GM12892 (cell line): Measurements from ENCODE around the gene SOD1.
"Not testable (repeated sequence)": the region's sequence is repeated elsewhere in the genome, so short reads cannot be mapped to it uniquely, and the experiment has no call there.

Experiments
- DNase-seq: peaks from one replicate; pipeline ENCODE4 v3.0.0; 2011; ENCODE audit not compliant: insufficient read length
- FAIRE-seq: peaks from 2 replicates; lab custom pipeline; 2011; peaks lifted over from hg19 to GRCh38; lab: Jason Lieb, UNC
- POLR2A ChIP-seq: IDR thresholded peaks from 2 replicates; pipeline ENCODE4 v1.6.1; 2011; ENCODE audit warnings: low read depth, low read length, control low read depth
- POLR2AphosphoS5 ChIP-seq: IDR thresholded peaks from 2 replicates; pipeline ENCODE4 v1.6.1; 2011; ENCODE audit warnings: low read depth, low read length, control low read depth
- TAF1 ChIP-seq: IDR thresholded peaks from 2 replicates; pipeline ENCODE4 v1.6.1; 2011; ENCODE audit warnings: low read depth, mild to moderate bottlenecking, control low read depth, low read length, borderline replicate concordance

The SOD1 gene

DNA sequence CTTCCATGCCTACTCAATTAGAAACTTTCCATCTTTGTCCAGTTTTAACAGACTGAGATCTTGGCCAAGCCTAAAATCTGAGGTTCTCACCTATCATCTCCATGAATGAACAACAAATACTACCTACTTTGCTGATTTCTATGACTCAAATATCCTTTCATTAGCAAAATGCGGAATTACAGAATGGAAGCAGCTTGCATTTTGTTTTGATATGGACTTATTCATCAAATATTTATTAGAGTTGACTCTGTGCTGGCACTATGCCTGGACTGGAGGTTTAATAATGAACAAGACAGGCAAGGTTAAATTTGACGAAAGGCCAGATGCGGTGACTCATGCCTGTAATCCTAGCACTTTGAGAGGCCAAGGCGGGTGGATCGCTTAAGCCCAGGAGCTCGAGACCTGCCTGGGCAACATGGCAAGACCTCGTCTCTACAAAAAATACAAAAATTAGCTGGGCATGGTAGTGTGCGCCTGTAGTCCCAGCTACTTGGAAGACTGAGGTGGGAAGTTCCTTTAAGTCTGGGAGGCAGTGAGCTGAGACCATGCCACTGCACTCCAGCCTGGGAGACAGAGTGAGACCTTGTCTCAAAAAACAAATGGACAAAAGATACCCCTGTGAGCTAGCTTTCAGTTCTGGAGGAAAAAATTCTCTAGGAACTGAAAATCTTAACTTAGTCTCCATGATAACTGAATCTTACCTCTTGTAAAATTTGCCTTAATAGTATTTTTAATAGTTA lies 29.4 kb upstream of the SOD1 start:
- DNase-seq (no peak), FAIRE-seq (no peak)
- TF ChIP-seq POLR2A (no peak), TAF1 (no peak), POLR2AphosphoS5 (no peak)

GRCh38 chr21:31631881-31632280 lies 27.6 kb upstream of the SOD1 start:
- DNase-seq, FAIRE-seq: not testable (repeated sequence)

GRCh38 chr21:31634993-31635392 lies 24.5 kb upstream of the SOD1 start:
- DNase-seq (no peak), FAIRE-seq (no peak)
- no peak for TF ChIP-seq POLR2AphosphoS5

DNA sequence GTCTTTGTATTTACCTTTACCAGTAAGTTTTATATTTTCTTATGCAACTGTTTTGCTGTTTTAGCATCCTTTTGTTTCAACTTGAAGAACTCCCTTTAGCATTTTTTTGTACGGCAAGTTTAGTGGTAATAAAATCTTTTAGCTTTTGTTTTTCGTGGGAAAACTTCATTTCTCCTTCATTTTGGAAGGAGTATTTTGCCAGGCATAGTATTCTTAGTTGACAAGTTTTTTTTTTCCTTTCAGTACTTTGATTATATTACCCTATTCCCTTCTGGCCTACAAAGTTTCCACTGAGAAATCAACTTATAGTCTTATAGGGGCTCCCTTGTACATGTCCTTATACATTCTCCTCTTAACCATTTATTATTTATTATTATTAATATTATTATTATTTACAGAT lies 22.6 kb upstream of the SOD1 start:
- FAIRE-seq (no peak), DNase-seq (no peak)
- TF ChIP-seq TAF1 (no peak), POLR2AphosphoS5 (no peak), POLR2A (no peak)

DNA sequence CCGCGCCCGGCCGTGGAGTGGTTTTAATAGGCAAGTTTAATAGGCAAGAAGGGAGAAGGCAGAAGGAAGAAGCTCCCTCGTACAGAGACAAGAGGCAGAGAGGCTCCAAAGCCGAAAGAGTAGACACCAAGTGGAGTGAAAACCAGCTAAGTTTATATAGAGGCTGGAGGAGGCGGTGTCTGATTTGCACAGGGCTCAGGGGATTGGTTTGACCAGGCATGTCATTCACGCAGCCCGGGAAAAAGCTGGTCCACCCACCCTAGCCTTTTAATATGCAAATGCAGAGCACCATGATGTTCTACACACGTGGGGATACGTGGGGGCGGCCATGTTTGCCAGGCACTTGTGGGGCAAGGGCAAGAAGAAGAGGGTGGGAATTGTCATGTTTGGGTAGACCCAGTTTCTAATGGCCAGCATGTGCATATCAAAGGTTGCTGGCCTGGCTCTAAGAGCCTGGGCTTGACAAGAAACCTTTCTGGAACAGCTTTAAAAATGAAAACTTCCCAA lies 18.0 kb upstream of the SOD1 start:
- no peak for TF ChIP-seq TAF1
- DNase-seq (no peak), FAIRE-seq (no peak)

DNA sequence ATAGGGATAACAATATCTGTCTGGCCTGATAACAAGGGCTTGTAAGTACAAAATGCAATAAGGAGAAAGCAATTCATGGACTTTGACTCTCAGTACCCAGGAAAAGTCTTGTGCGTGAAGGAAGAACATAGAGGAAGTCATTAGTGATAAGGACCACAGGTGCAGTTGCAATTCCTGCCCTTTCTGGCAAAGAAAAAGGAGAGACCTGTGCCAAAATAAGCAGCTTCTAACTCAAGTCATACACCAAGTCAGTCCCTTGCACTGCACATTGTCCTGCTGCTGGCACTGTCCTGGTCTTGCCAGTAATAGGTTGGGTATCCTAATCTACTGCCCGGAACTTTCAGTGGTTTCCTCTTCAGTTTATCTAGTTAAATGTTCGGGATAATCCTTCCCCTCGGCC lies 14.8 kb upstream of the SOD1 start:
- DNase-seq: no peak
- TF ChIP-seq POLR2AphosphoS5 (no peak), POLR2A (no peak), TAF1 (no peak)
- FAIRE-seq: no peak

GRCh38 chr21:31647650-31648049 lies 11.8 kb upstream of the SOD1 start:
- no peak for TF ChIP-seq POLR2AphosphoS5
- no peak for TF ChIP-seq POLR2A
- TF ChIP-seq TAF1: no peak
- no peak for DNase-seq
- no peak for FAIRE-seq

GRCh38 chr21:31650930-31651329 lies 8.6 kb upstream of the SOD1 start:
- no peak for TF ChIP-seq TAF1
- no peak for TF ChIP-seq POLR2A
- no peak for TF ChIP-seq POLR2AphosphoS5
- FAIRE-seq (no peak), DNase-seq (no peak)

DNA sequence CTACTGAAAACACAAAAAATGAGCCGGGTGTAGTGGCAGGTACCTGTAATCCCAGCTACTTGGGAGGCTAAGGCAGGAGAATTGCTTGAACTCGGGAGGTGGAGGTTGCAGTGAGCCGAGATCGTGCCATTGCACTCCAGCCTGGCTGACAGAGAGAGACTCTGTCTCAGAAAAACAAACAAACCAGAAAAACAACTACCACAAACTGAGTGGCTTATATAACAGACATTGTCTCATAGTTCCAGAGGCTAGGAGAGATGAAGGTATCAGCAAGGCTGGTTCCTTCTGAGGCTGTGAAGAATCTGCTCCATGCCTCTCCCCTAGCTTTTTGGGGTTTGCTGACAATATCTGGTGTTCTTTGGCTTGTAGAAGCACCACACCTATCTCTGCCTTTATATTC lies 8.0 kb upstream of the SOD1 start:
- DNase-seq, FAIRE-seq: not testable (repeated sequence)

- DNase-seq (no peak), FAIRE-seq (no peak)
- no peak for TF ChIP-seq POLR2AphosphoS5
- TF ChIP-seq POLR2A: no peak
- TF ChIP-seq TAF1: no peak
Measured at GRCh38 chr21:31654340-31654739, 5.2 kb upstream of the SOD1 start.

DNA sequence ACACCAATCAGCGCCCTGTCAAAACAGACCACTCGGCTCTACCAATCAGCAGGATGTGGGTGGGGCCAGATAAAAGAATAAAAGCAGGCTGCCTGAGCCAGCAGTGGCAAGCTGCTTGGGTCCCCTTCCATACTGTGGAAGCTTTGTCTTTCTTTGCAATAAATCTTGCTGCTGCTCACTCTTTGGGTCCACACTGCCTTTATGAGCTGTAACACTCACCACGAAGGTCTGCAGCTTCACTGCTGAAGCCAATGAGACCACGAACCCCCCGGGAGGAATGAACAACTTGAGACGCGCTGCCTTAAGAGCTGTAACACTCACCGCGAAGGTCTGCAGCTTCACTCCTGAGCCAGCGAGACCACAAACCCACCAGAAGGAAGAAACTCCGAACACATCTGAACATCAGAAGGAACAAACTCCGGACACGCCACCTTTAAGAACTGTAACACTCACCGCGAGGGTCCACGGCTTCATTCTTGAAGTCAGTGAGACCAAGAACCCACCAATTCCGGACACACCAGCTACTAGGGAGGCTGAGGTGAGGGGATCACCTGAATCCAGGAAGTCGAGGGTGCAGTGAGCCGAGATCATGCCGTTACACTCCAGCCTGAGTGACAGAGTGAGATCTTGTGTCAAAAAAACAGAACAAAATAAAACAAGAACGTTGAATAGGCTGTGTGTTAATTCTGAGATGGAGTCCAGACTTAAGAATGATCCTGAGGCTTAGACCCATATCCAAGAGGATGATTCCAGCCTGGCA lies 4.5 kb upstream of the SOD1 start:
- FAIRE-seq, DNase-seq: not testable (repeated sequence)

GRCh38 chr21:31656199-31657095 lies 3.0 kb upstream of the SOD1 start:
- FAIRE-seq (no peak), DNase-seq (no peak)
- TF ChIP-seq POLR2AphosphoS5: no peak
- TF ChIP-seq TAF1: no peak
- no peak for TF ChIP-seq POLR2A
